Stimulated activated CD8-positive, alpha-beta memory T cell treated with anti-CD3 and anti-CD28 coated beads, Interleukin-15, amount 100 ng/mL, for 24 hours (primary cell): ENCODE measurements around the gene UBA3.
A peak's percentile ranks its signal among the peaks of the same experiment; 100 is the strongest.

Experiments used
- DNase-seq: peaks from one replicate; pipeline ENCODE4 v3.0.0-alpha.2; 2020; ENCODE audit warnings: low read depth

Gene UBA3

DNA sequence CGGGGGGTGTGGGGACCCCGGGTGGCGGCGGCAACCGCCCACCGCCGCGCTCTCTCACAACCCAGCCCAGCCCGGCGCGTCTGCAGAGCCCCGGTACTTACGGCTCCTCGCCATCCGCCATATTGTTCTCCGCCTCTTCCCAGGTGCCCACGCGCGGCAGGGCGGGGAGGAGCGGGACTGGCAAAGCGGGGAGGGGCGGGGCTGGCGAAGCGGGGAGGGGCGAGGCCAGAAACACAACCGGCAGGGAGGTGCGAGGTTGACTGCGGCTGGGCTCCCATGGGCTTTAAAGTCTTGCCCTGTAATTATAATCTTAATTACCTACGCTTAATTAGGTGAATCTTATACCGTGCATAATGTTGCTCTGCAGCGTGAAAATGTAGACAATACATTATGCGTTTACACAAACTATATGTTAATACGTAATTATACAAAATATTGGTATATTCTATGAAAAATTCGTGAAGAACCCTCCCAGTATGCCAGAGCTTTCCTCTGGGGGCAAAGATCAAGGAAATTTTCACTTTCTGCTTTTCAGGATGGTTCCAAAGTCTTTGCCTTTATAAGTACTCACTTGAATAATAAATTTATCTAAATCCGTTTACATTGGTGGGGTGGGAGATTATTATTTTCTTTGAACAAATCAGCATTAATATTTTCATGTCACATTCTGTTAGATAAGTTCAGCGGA, at the start of gene UBA3:
Gene UBA3, minus strand, starts transcription at position 133 of the 688 bp plus-strand sequence. Its CDS starts 12 bp downstream, at position 121.
- DNase-seq, result peak; percentile 81

DNA sequence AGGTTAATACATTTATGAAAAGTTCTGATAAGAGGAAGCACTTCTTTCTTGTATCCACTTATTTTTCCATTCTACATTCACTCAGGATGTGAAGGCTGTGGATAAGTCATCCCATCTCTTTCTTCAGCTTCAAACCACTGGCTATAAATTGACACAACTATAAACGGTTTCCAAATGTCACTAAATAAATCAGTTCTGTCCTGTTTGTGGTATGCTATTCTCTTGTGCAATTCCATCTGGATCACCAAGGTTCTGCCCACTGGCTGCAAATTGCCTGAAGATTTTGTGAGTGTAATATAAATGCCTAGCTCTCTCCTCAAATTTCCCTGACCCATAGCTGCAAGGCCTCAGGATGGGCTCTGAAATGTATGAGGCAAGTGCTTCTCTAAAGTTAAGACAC, 49.4 kb upstream of the UBA3 start:
- no peak for DNase-seq

DNA sequence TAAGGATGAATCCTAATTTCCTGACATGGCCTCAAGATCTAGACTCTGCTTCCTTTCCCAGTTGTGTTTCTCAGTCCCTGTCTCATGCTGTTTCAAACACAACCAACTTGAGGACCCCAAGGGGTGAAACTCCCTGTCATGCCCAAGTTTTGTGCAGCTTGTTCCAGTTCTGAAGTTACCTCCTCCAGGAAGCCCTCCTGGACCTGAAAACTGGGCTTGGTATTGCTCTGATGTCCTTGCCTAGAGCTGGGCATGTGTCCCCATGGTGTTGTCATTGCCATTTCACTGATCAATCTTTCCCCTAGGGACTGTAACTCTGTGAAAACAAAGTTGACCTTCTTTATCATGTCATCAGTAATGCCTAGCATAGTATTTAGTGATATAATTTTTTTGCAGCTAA, 48.3 kb upstream of the UBA3 start:
- DNase-seq, result no peak

DNA sequence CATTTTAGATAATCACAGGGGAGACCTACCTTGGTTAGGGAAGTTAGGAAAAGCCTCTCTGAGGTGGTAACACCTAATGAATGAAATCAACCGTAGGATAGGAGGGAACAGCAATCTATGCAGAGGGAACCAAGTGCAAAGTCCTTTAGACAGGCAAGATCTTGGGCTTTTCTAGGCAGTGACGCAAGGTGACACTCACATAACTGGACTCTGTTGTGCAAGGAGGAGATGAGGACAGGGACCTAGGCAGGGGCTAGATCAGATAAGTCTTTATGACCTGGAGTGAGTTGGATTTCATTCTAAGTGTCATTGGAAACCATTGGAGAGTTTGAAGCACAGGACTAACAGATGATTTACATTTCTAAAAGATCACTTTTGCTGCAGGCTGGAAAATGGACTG, 46.8 kb upstream of the UBA3 start:
- no peak for DNase-seq

DNA sequence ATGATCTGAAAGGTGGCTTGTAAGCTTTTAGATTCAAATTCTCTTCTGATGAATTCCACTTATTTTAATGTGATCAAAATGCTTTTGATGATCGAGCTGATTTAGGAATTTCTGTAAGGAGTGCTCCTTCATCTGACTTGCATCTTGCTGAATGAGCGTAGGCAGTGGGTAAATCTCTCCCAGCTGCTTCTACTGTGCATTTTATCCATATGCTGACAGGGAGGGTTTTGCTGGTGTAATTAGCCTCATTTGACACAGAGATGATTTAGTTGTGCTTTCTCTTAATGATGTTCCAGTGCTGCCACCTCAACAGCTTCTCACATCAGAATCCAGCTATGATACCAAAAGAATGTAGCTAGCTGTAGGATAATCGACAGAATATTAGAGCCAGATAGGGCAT, 46.1 kb upstream of the UBA3 start:
- DNase-seq, result no peak

DNA sequence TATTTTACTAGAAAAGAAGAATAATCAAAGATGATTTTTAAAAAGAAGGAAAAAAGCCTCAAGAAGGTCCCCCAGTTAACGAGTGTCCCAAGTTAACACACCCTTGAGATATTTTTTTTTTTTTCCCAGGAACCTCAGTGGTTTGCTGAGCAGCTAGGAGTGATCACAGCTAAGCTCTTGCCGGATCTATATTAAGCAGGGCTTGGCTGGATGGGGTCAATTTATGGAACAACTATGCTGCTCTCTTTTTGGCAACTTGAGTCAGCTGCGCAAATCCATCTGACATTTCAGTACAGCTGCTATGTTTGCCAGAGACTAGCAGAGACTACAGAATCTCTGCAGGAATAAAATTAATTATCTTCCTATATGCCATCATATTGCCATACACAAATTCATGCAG, 42.2 kb upstream of the UBA3 start, which contains the start of gene LMOD3:
Gene LMOD3, minus strand, starts transcription at position 193 of the 400 bp plus-strand sequence. CDS start 209 bp downstream, outside the sequence.
- DNase-seq, result no peak

DNA sequence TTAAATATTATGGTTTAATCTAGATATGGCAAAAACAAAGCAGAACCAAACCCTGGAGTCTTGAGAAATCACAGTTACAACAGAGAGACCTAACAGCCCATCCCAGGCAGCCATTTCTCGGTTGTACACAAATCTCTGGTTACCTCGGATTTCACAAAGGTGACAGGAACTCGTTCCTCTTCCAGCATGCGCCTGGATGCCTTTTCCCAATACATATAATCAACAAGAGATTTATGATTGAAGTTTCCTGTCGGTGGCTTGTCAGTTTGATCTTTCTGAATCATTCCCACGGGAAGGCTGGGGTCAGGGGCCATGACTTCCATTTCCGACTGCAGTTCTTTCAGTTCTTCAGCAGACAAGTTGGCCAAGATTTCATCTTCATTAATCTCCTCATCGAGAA, 41.8 kb upstream of the UBA3 start:
- no peak for DNase-seq

DNA sequence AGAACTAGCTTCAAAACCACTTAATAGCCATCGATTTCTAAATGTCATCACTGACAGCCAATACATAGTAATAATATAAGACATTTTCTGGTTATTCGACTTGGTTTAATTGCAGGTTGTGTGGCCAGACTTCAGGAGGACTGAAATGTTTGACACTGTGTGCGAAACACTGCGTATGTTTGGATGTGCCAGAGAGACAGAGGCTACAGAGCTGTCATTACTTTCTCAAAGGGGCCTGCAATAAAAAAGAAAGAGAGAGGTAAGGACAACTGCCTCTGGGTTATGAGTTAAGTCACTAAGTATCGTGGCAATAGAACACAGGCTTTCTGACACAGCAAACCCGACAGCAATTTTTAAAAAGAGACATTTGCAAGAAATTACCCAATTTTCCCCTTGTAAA, 41.3 kb upstream of the UBA3 start:
- no peak for DNase-seq

DNA sequence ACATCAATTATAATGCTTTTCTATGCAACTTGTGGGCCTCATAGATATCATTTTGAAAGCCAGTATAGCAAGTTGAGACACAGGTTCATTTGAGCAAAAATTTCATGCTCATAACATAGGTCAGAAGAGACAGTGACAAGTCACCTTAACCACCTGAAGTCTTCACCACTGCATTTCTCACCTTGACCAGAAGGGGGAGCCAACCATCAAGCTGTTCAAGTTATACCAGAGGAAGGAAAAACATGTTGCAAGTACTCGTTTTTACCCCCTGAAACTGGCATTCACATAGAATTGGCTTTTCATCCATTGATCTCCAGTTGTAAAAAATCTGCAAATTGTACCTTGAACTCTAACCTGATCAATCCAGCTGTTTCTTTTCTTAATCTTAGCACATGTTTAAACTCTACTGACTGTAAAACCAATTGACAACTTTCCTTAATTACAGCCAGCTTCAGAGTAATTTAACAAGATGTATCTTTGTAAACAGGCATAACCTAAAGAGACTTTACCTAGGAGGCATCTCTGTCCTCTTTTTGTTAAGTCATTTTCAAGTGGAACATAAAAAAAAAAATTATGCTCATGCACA, 40.8 kb upstream of the UBA3 start:
- DNase-seq, result peak; percentile 43

DNA sequence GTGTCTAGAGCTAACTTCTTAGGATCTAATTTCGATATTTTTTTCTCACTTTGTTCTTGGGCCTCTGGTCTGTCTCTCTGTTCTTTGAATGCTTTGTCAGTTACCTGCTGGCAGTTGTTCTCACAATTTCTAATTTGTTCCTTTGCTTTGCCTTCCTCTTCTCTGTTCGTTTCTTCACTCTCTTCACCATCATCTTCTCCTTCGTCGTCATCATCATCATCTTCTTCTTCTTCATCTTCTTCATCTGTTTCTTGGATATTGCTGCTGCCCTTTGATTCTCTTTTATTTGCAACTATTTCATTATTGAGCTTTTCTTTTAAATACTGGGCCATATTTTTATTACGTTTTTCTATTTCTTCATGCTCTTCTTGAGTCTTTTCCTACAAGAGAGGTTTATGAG, 39.5 kb upstream of the UBA3 start:
- no peak for DNase-seq

DNA sequence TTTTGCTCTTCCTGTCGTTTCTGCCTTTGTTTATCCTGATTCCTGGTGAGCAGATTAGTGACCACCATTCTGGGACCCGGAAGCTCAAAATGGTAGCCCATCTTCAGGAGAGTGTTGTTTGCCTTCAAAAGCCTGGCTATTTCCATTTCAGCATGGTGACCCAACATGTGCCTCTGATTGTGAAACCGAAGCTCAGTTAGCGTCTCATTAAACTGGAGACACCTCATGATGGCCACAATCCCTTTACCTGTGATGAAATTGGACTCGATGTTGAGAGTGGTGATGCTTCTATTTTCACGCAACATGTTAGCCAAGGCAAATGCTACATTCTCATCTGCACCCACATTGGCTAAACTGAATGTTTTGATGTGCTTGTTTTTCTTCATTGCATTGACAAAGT, 39.0 kb upstream of the UBA3 start:
- DNase-seq, result no peak

DNA sequence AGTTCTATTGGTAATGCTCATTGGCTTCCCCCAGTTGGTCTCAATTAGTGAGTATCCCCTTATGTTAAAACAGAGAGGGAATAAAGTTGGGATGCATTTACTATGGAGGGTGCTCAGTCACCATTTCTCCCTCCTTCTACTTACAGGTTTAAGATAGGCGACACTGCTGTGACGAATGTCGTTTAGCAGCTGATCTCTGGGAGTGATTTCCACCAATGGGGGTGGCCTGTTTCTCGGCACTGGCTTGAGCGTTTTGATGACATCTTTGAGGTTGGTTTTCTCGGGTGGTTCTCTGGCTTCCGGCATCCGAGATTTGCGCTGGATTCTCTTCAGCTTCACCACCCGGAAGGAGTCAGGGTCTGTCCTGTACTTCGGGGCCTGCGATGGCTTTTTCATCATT, 38.4 kb upstream of the UBA3 start:
- no peak for DNase-seq

DNA sequence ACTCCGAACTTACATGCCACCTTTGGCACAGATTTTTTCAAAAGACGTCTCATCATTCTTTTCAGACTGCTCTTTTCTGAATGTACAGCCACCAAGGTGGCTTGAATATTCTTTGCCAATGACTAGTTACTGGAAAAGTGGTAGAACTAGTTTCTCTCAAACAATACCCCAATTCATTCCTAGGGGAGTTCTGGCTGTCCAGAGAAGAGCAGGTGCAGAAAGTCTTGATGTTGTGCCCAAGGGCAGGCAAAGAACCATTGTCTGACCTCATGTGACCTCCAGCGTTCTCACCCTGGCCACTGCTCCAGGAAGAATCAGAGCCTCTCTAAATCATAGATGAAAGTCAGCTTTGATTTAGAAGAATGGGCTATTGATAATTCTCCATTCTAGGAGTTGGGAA, 36.7 kb upstream of the UBA3 start:
- DNase-seq, result no peak

DNA sequence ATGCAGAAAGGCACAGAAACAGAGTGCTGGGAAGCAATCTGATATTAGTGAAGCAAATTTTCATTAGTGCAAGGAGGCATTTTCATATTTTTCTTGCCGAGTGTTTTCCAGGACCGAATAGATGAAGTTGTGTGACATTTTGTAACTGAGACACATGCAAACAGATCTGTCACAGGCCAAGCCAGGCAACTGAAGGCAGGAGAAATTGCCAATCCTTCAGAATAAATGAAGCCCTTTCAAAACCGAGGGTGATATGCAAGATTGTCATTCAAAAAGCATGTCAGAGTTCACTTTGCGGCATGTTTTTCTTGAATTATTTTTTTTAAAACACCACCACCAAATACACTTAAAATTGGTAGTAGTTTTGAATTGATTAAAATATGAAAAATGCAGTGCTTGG, 36.0 kb upstream of the UBA3 start:
- no peak for DNase-seq

DNA sequence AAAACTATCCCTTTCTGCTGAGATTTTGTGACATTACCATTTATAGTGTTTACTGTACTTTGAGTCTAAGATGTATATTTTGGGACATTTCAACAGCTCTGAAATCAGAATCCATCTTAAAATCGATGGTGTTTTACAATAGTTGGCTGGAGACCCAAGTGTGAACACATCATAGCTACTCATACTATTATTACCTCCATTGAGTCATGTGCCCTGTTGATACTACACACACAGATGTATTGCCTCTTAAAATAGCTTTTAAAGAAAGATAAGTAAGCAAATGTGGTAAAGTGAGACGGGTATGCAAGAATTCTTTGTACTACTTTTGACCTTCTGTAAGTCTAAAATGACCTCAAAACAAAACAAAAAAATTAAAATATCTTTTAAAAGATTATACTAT, 35.6 kb upstream of the UBA3 start:
- DNase-seq, result no peak

DNA sequence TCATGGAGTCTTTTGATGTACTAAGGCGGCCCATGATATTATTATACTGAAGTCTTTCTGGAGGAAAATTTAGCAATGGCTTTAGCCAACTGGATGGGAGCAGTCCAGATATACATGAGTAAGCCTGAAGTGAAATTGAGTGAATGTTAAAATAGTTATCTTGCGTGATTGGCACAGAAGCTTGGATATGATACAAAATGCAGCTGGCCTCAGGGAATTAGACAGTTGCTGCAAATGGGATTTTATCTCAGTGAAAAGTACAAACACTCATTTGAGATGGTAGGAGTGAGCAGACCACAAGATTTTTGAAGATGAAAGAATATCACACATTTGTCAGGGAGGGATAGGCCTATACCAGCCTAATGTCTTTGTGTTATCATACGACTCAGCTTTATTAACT, 33.4 kb upstream of the UBA3 start:
- no peak for DNase-seq

DNA sequence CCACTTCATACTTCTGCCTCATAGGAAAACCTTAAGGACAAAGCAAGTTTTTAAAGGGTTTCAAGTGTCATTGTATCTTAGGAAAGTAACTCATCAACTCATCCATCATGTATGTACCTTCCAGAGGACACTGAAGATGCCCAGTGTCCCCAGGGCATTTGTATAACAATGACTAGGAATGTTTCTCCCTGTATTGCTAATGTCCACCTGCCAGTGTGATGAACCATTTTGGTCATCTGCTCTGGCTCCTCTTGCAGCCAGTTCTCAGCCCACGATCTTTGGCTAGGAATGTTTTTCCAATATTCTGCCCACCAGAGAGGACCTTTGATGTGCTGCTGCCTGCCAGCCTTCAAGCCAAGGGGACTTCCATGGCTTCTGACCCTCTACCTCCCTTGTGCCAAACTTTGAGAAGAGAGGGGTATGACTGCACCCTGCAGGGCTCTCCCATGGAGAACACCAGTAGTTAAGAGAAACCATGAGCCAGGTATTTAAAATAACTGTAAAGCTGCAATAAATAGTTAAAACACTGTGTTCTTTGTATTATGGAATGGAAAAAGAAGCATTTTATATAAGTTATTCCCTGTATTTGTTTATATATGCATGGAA, 30.9 kb upstream of the UBA3 start:
- DNase-seq, result no peak

DNA sequence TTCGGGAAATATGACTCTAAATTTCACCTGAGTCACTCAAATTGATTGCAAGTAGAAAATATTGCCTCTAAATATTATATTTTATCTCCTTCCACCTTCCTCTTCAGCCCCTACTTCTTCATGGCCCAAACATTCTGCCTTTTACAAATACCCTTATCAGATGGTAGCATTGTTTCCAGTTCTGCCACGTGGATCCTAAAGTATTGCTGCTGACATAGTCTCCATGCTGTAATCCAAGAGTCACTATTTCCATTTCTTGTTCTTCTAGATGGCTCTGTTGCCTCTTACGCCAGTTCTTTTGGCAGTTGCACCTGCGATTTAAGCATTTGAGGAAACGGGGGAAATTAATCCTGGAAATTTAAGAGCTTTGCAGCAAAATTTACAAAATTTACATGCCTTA, 28.6 kb upstream of the UBA3 start:
- DNase-seq, result no peak

DNA sequence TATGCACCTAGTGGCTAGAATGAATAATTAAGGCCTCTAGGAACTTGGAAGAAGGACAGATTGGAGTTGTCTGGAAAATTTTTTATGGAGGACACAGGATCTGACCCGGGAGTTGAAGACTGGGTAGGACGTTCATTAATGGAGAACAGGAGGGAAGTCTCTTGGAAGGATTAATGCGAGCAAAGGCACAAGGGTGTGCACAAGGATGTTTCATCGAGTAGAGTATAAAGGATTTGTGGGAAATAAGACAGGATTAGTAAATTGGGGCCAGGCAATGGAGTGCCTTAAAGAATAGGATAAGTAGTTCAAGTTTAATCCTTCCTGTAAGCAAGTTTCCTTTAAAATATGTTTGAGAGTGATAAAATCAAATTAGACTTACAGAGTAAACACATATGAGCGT, 27.7 kb upstream of the UBA3 start:
- DNase-seq, result no peak

DNA sequence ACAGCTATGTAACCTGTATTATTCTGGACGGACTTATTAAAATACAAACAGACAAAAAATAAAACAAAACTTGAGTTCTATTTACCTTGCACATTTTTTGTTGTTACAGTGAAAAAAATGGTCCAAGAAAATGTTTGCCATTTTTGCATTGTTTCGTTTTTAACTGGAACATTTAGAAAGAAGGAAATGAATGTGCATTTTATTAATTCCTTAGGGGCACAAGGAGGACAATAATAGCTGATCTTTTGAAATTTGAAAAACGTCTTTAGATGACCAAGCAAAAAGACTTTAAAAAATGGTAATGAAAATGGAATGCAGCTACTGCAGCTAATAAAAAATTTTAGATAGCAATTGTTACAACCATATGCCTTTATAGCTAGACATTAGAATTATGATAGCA, 25.2 kb upstream of the UBA3 start:
- DNase-seq, result no peak

DNA sequence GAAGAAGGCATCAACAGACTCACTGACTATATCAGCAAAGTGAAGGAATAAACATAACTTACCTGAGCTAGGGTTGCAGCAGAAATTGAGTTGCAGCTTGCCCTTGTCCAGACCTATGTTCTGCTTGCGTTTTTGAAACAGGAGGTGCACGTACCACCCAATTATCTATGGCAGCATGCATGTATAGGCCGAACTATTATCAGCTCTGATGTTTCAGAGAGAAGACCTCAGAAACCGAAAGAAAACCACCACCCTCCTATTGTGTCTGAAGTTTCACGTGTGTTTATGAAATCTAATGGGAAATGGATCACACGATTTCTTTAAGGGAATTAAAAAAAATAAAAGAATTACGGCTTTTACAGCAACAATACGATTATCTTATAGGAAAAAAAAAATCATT, 24.4 kb upstream of the UBA3 start:
- DNase-seq, result no peak

DNA sequence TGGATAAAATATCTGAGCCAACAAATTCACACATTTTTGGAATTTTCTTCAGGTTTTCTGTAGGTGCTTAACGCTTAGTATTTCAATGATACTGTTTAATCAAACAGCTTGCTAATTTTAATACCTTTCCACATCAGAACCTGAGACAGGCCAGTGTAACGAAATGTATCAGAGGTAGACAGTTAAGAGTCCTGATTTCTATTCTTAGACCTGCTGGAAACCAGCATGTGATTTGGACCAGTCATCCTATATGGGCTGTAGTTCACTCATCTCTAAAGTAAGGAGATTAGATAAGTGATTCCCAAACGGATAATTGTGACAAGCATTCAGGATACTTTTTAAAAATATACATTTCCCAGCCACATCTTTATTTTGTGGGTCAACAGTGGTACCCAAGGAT, 23.0 kb upstream of the UBA3 start:
- DNase-seq, result no peak

DNA sequence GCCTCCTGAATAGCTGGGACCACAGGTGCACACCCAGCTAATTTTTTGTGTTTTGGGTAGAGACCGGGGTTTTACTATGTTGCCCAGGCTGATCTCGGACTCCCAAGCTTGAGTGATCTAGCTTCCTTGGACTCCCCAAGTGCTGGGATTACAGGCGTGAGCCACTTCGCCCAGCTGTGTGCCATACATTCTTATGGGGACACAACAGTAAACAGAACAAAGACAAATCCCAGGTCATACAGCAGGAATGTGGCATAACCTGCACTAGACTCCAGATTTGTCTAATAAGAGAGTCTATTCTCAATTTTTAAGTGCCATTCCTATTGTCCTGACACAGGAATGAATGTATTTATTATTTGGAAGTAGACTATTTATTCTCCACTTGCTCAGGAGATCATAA, 22.2 kb upstream of the UBA3 start:
- no peak for DNase-seq

DNA sequence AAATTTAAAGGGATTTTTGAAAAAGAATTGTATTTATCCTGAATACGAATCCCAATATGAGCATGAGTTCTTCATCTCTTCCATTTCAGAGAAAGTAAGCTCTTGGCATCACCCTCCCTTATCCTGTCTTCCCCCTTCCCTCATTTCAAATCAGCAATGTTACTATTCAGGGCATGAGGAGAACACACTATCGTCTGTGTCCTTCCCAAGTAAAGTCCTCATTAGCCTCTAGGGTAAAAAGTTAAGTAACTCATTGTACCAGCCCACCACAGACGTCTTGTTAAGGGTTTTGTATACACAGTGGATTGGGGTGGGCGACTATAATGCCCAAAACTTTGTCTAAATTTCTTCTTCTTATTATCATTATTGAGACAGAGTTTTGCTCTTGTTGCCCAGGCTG, 19.4 kb upstream of the UBA3 start:
- no peak for DNase-seq
